Measurements from ENCODE around the gene KCNAB2.

Gene KCNAB2

GRCh38 chr1:6103854-6104530 lies 58.3 kb downstream of the KCNAB2 start:
- DNase-seq (ENCODE audit: low read depth) = no peak
- no peak overlapping the region for H3K4me3 ChIP-seq (ENCODE audit: low read depth, low read length)
- TF ChIP-seq CTCF (conservative IDR thresholded peaks at IDR 0.05; ENCODE audit: low read depth, low read length) = no peak

- no peak for DNase-seq (ENCODE audit: low read depth)
- no peak overlapping the region for H3K4me3 ChIP-seq (ENCODE audit: low read depth, low read length)
- no peak for TF ChIP-seq CTCF (conservative IDR thresholded peaks at IDR 0.05; ENCODE audit: low read depth, low read length)
These were observed 58.9 kb downstream of the KCNAB2 start for GRCh38 chr1:6104631-6105030.

GRCh38 chr1:6105218-6105679 lies 59.6 kb downstream of the KCNAB2 start:
- DNase-seq (ENCODE audit: low read depth) = no peak
- H3K4me3 ChIP-seq (ENCODE audit: low read depth, low read length) = no peak overlapping the region
- TF ChIP-seq CTCF (conservative IDR thresholded peaks at IDR 0.05; ENCODE audit: low read depth, low read length) = no peak

GRCh38 chr1:6105763-6106162 lies 60.1 kb downstream of the KCNAB2 start:
- DNase-seq (ENCODE audit: low read depth) = no peak
- no peak for TF ChIP-seq CTCF (conservative IDR thresholded peaks at IDR 0.05; ENCODE audit: low read depth, low read length)
- H3K4me3 ChIP-seq (ENCODE audit: low read depth, low read length) = no peak overlapping the region

- DNase-seq (ENCODE audit: low read depth) = no peak
- no peak for TF ChIP-seq CTCF (conservative IDR thresholded peaks at IDR 0.05; ENCODE audit: low read depth, low read length)
- no peak overlapping the region for H3K4me3 ChIP-seq (ENCODE audit: low read depth, low read length)
These were observed 60.6 kb downstream of the KCNAB2 start for GRCh38 chr1:6106321-6106731.

GRCh38 chr1:6106977-6107376 lies 61.3 kb downstream of the KCNAB2 start:
- no peak overlapping the region for H3K4me3 ChIP-seq (ENCODE audit: low read depth, low read length)
- TF ChIP-seq CTCF (conservative IDR thresholded peaks at IDR 0.05; ENCODE audit: low read depth, low read length) = no peak
- no peak for DNase-seq (ENCODE audit: low read depth)

Data from choroid plexus epithelial cell (primary cell).